Neural cell (in vitro differentiated cells): ENCODE data around the gene RECQL. TPM values are rescaled to one million over a fixed set of nuclear protein-coding genes. Genes with fewer than 3 reads are reported as not detected.

Experiments used
- H2AFZ ChIP-seq: fragments of 200-600, 300-800 bp; sonication (generic), shearing (Covaris generic); 2 replicates; pipeline ENCODE4 v1.6.0; 2014; ENCODE audit warnings: low read depth, mild to moderate bottlenecking, antibody characterized with exemption, low read length, moderate library complexity
- H3F3A ChIP-seq: fragments of 200-600 bp; shearing (Covaris generic); 2 replicates; pipeline ENCODE4 v1.6.1; 2016; ENCODE audit warnings: mild to moderate bottlenecking, moderate library complexity, mixed read lengths, antibody characterized with exemption, low read length; ENCODE audit not compliant: insufficient read depth, poor library complexity, severe bottlenecking
- H3K27ac ChIP-seq: fragments of 200-600, 300-800 bp; sonication (generic), shearing (Covaris generic); 2 replicates; pipeline ENCODE4 v1.5.1; 2014; ENCODE audit warnings: mild to moderate bottlenecking, low read length, moderate library complexity
- H3K27me3 ChIP-seq: fragments of 300-800, 200-600 bp; sonication (generic), shearing (Covaris generic); 2 replicates; pipeline ENCODE4 v1.6.0; 2014; ENCODE audit warnings: mild to moderate bottlenecking, low read depth, low read length, moderate library complexity; ENCODE audit not compliant: insufficient read depth
- H3K36me3 ChIP-seq: fragments of 300-800, 200-600 bp; sonication (generic), shearing (Covaris generic); 2 replicates; pipeline ENCODE4 v1.5.1; 2014; ENCODE audit warnings: mild to moderate bottlenecking, antibody characterized with exemption, low read length, moderate library complexity; ENCODE audit not compliant: insufficient read depth
- H3K4me2 ChIP-seq: fragments of 300-800, 200-600 bp; sonication (generic), shearing (Covaris generic); 2 replicates; pipeline ENCODE4 v1.6.0; 2014; ENCODE audit warnings: mild to moderate bottlenecking, low read length
- H3K4me3 ChIP-seq: fragments of 300-800, 200-600 bp; sonication (generic), shearing (Covaris generic); 2 replicates; pipeline ENCODE4 v1.5.1; 2014; ENCODE audit warnings: mild to moderate bottlenecking, low read length, moderate library complexity
- H3K79me2 ChIP-seq: fragments of 200-600 bp; shearing (Covaris generic); replicated peaks from 2 replicates; pipeline ENCODE4 v1.6.0; 2014; ENCODE audit warnings: mild to moderate bottlenecking, low read length, moderate library complexity; ENCODE audit not compliant: insufficient read depth
- H3K9ac ChIP-seq: fragments of 300-800, 200-600 bp; sonication (generic), shearing (Covaris generic); 2 replicates; pipeline ENCODE4 v1.6.1; 2016; ENCODE audit warnings: mild to moderate bottlenecking, low read length, mixed read lengths
- H3K9me2 ChIP-seq: fragments of 200-600 bp; shearing (Covaris generic); 2 replicates; pipeline ENCODE4 v1.6.1; 2016; ENCODE audit warnings: mild to moderate bottlenecking, low read length, mixed read lengths; ENCODE audit not compliant: insufficient read depth
- H3K9me3 ChIP-seq: fragments of 200-600, 300-800 bp; sonication (generic), shearing (Covaris generic); 2 replicates; pipeline ENCODE4 v1.6.1; 2016; ENCODE audit warnings: mild to moderate bottlenecking, mixed run types, low read length, moderate library complexity, mixed read lengths
- H4K20me1 ChIP-seq: fragments of 200-600 bp; shearing (Covaris generic); 2 replicates; pipeline ENCODE4 v1.6.1; 2016; ENCODE audit warnings: mild to moderate bottlenecking, mixed run types; ENCODE audit not compliant: insufficient read depth
- EP300 ChIP-seq: fragments of 450-650 bp; conservative IDR thresholded peaks from 2 replicates; pipeline ENCODE4 v1.6.1; 2014; ENCODE audit warnings: antibody characterized with exemption, mild to moderate bottlenecking, moderate library complexity; ENCODE audit not compliant: poor library complexity, severe bottlenecking
- EZH2 ChIP-seq: fragments of 200-600, 300-800 bp; shearing (Covaris generic), sonication (generic); IDR thresholded peaks from 2 replicates; pipeline ENCODE4 v1.6.1; 2014; ENCODE audit warnings: antibody characterized with exemption, low read length, borderline replicate concordance, mild to moderate bottlenecking; ENCODE audit not compliant: insufficient read depth, poor library complexity, severe bottlenecking
- MXI1 ChIP-seq: fragments of 450-650 bp; conservative IDR thresholded peaks from 2 replicates; pipeline ENCODE4 v1.6.1; 2014; ENCODE audit warnings: antibody characterized with exemption, mild to moderate bottlenecking; ENCODE audit not compliant: poor library complexity, severe bottlenecking
- POLR2AphosphoS5 ChIP-seq: IDR thresholded peaks from 2 replicates; pipeline ENCODE4 v1.6.1; 2012
- RAD21 ChIP-seq: fragments of 450-650 bp; conservative IDR thresholded peaks from 2 replicates; pipeline ENCODE4 v1.6.1; 2014; ENCODE audit warnings: antibody characterized with exemption, mild to moderate bottlenecking, moderate library complexity
- SMC3 ChIP-seq: fragments of 450-650 bp; conservative IDR thresholded peaks from 2 replicates; pipeline ENCODE4 v1.6.1; 2014; ENCODE audit warnings: antibody characterized with exemption, mild to moderate bottlenecking, moderate library complexity; ENCODE audit not compliant: poor library complexity
- TAF1 ChIP-seq: IDR thresholded peaks from 2 replicates; pipeline ENCODE4 v1.6.1; 2012; ENCODE audit warnings: low read depth
- polyA plus RNA-seq: library from polyadenylated mRNA; depleted of rRNA; stranded (reverse); fragments of >200 nt; gene quantifications from 2 replicates; pipeline ENCODE4 v1.2.3, GENCODE V29; 2014
- TF ChIP-seq, protein P1 (sequence below): fragments of 450-650 bp; IDR thresholded peaks from 2 replicates; pipeline ENCODE4 v1.5.1; 2014; ENCODE audit warnings: antibody characterized with exemption, mild to moderate bottlenecking, moderate library complexity; ENCODE audit not compliant: poor library complexity, severe bottlenecking
- TF ChIP-seq, protein P2 (sequence below): IDR thresholded peaks from 2 replicates; pipeline ENCODE4 v1.6.1; 2012; ENCODE audit warnings: borderline replicate concordance

Gene RECQL
- polyA plus RNA-seq, 1 donor from 2014 or later: 29.2 TPM

DNA sequence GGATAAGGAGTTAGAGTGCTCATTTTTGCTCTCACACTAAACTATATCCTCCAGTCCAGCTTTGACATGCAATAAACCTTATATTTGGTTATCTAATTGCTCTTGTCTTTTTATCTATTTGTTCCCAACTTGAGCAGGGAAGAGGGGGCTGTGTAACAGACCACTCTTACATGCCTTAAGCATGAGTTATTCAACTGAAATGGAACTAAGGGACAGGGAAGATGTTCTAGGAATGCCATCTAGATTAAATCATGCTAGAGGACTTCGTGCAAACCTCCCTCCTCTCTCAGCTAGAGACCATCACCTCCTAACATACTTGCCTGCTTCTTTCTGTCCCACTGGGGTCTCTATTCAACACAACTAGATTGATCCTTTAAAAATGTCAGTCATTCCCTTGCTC lies 45.3 kb upstream of the RECQL start:
- Histone ChIP-seq H3K9me3 (no peaks in the 10 kb centered on the region), H3K4me3 (no peak overlapping the region), H3K4me2 (no peak overlapping the region), H3K27ac (no peak overlapping the region), H3K79me2 (no peaks in the 10 kb centered on the region), H3F3A (no peaks in the 10 kb centered on the region), H3K9ac (no peak overlapping the region), H4K20me1 (no peaks in the 10 kb centered on the region), H2AFZ (no peak overlapping the region), H3K27me3 (no peaks in the 10 kb centered on the region), H3K36me3 (no peaks in the 10 kb centered on the region), H3K9me2 (no peaks in the 10 kb centered on the region)
- no peak for TF ChIP-seq POLR2AphosphoS5
- TF ChIP-seq RAD21: no peak
- TF ChIP-seq, protein P1, sequence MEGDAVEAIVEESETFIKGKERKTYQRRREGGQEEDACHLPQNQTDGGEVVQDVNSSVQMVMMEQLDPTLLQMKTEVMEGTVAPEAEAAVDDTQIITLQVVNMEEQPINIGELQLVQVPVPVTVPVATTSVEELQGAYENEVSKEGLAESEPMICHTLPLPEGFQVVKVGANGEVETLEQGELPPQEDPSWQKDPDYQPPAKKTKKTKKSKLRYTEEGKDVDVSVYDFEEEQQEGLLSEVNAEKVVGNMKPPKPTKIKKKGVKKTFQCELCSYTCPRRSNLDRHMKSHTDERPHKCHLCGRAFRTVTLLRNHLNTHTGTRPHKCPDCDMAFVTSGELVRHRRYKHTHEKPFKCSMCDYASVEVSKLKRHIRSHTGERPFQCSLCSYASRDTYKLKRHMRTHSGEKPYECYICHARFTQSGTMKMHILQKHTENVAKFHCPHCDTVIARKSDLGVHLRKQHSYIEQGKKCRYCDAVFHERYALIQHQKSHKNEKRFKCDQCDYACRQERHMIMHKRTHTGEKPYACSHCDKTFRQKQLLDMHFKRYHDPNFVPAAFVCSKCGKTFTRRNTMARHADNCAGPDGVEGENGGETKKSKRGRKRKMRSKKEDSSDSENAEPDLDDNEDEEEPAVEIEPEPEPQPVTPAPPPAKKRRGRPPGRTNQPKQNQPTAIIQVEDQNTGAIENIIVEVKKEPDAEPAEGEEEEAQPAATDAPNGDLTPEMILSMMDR: no peak
- no peak for TF ChIP-seq SMC3
- no peak for TF ChIP-seq MXI1

DNA sequence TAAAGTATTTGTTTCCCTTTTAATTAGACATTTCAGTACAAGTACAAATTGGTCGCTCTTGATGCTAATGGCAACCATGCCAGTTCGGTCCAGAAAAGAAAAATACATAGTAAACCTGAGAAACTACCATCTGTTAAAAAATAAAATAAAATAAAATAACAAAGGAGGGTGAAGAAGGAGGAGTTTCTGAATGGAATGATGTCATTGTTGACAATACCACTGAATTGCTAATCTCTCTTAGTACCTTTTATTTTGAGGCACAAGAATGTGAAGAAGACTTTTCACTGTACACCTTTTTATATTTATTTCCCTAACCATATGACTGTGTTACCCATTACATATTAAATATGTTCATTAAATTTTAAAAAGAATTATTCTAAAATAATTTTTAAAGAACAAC lies 44.1 kb upstream of the RECQL start:
- no peaks in the 10 kb centered on the region for H3K9me3 ChIP-seq
- no peaks in the 10 kb centered on the region for H3K79me2 ChIP-seq
- H3K9me2 ChIP-seq: no peaks in the 10 kb centered on the region
- no peaks in the 10 kb centered on the region for H3K27me3 ChIP-seq
- no peak overlapping the region for H3K27ac ChIP-seq
- TF ChIP-seq EP300 (no peak), POLR2AphosphoS5 (no peak), TAF1 (no peak), MXI1 (no peak), EZH2 (no peak), RAD21 (no peak), SMC3 (no peak)
- TF ChIP-seq, protein P1: no peak
- TF ChIP-seq, protein P2, sequence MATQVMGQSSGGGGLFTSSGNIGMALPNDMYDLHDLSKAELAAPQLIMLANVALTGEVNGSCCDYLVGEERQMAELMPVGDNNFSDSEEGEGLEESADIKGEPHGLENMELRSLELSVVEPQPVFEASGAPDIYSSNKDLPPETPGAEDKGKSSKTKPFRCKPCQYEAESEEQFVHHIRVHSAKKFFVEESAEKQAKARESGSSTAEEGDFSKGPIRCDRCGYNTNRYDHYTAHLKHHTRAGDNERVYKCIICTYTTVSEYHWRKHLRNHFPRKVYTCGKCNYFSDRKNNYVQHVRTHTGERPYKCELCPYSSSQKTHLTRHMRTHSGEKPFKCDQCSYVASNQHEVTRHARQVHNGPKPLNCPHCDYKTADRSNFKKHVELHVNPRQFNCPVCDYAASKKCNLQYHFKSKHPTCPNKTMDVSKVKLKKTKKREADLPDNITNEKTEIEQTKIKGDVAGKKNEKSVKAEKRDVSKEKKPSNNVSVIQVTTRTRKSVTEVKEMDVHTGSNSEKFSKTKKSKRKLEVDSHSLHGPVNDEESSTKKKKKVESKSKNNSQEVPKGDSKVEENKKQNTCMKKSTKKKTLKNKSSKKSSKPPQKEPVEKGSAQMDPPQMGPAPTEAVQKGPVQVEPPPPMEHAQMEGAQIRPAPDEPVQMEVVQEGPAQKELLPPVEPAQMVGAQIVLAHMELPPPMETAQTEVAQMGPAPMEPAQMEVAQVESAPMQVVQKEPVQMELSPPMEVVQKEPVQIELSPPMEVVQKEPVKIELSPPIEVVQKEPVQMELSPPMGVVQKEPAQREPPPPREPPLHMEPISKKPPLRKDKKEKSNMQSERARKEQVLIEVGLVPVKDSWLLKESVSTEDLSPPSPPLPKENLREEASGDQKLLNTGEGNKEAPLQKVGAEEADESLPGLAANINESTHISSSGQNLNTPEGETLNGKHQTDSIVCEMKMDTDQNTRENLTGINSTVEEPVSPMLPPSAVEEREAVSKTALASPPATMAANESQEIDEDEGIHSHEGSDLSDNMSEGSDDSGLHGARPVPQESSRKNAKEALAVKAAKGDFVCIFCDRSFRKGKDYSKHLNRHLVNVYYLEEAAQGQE: no peak
- H3F3A ChIP-seq: no peaks in the 10 kb centered on the region
- H3K36me3 ChIP-seq: no peaks in the 10 kb centered on the region
- no peaks in the 10 kb centered on the region for H4K20me1 ChIP-seq
- H2AFZ ChIP-seq: no peak overlapping the region
- no peak overlapping the region for H3K4me2 ChIP-seq
- no peak overlapping the region for H3K4me3 ChIP-seq
- no peak overlapping the region for H3K9ac ChIP-seq
